Loucy (cell line): ENCODE data around the gene ELOVL6.

ENCODE experiments used
- CTCF ChIP-seq: fragments of 200-600 bp; sonication (generic); conservative IDR thresholded peaks from 2 replicates; pipeline ENCODE4 v1.5.1; 2014; ENCODE audit warnings: mild to moderate bottlenecking, antibody characterized with exemption, low read length
- EZH2phosphoT487 ChIP-seq: fragments of 200-600 bp; IDR thresholded peaks from 2 replicates; pipeline ENCODE4 v1.6.1; 2018; ENCODE audit warnings: antibody characterized with exemption, mild to moderate bottlenecking, moderate library complexity, borderline replicate concordance

- TF ChIP-seq CTCF (no peak), EZH2phosphoT487 (no peak)
Observed at GRCh38 chr4:110170861-110171260, 27.6 kb downstream of the ELOVL6 start.
